AG04450 (cell line): ENCODE results near the gene FAP. TPM values are rescaled to one million over a fixed set of nuclear protein-coding genes. Genes with fewer than 3 reads are reported as not detected.

Experiments used
- CTCF ChIA-PET: fragments of 300-600, 350-600 bp; formaldehyde crosslinking; extraction: SDS; loops from one replicate; lab custom pipeline; 2022; ENCODE audit warnings: antibody characterized with exemption, inconsistent platforms; lab: Charles Lee
- POLR2A ChIA-PET: fragments of 350-600 bp; formaldehyde crosslinking; extraction: SDS; loops from one replicate; lab custom pipeline; 2021; ENCODE audit warnings: antibody characterized with exemption, inconsistent platforms; lab: Yijun Ruan, JAX
- DNase-seq: peaks from one replicate; pipeline ENCODE4 v3.0.0-alpha.2; 2011; ENCODE audit warnings: low read depth, low spot score
- H3K27ac ChIP-seq: one replicate; pipeline ENCODE4 v1.5.1; 2012; ENCODE audit warnings: low read depth, low read length, control low read depth
- H3K27me3 ChIP-seq: one replicate; pipeline ENCODE4 v1.6.0; 2012; ENCODE audit warnings: low read length; ENCODE audit not compliant: control insufficient read depth, insufficient read depth
- H3K4me3 ChIP-seq: 2 replicates; pipeline ENCODE4 v1.5.1; 2011; ENCODE audit warnings: mild to moderate bottlenecking, low read depth, low read length, control low read depth
- H3K9me3 ChIP-seq: 2 replicates; pipeline ENCODE4 v1.5.1; 2012; ENCODE audit warnings: low read length; ENCODE audit not compliant: control insufficient read depth, insufficient read depth
- CTCF ChIP-seq: IDR thresholded peaks from 2 replicates; pipeline ENCODE4 v1.5.1; 2011; ENCODE audit warnings: low read depth, low read length, control low read depth, inconsistent platforms
- polyA plus RNA-seq: library from polyadenylated mRNA; depleted of rRNA; stranded (reverse); fragments of >200 nt; gene quantifications from 2 replicates; pipeline ENCODE4 v1.2.3, GENCODE V29; 2011

The FAP gene
- polyA plus RNA-seq, 1 experiment, result 374 TPM

DNA sequence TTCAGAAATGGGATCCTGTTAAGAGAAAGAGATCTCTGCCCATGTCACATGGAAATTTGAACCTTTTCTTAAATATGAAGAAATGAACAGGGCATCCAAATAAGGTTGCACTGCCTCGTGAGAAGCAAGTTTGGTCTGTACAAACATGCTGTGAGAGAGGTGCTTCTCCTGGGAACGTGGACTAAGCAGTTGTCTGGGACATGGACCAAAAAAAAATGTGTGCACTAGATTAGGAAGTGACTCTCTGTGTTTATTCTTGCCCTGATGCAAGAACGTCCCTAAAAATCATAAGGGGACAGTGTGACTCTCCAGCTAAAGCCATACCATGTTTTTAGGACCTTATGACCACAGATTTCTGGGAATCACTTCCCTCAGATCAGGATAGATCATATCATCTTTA, 67.5 kb downstream of the FAP start:
- H3K27ac ChIP-seq, result no peak overlapping the region
- ChIA-PET CTCF (interaction anchor here (1.4 to 2.3 kb wide), 3 partner anchors 11 to 123 kb away, joined by 6 to 12 read pairs (median 8); no protein-coding TSS in a partner anchor), POLR2A (interaction anchor here (1.1 kb wide), 1 partner anchor 21 kb away, joined by 3 read pairs; no protein-coding TSS in a partner anchor)
- TF ChIP-seq CTCF, result no peak
- no peak for DNase-seq
- H3K27me3 ChIP-seq, result no peaks in the 10 kb centered on the region
- H3K9me3 ChIP-seq, result no peaks in the 10 kb centered on the region
- H3K4me3 ChIP-seq, result no peak overlapping the region

GRCh38 chr2:162174746-162175145, 68.5 kb downstream of the FAP start:
- POLR2A ChIA-PET, result interaction anchor here (1.1 kb wide), 1 partner anchor 22 kb away, joined by 3 read pairs; no protein-coding TSS in a partner anchor
- CTCF ChIA-PET, result interaction anchor here (0.7 to 2.3 kb wide), 6 partner anchors 12 to 588 kb away, joined by 3 to 12 read pairs (median 4); no protein-coding TSS in a partner anchor
- peak overlapping the region; percentile 33 for H3K27ac ChIP-seq
- H3K9me3 ChIP-seq, result no peaks in the 10 kb centered on the region
- TF ChIP-seq CTCF, result no peak
- H3K27me3 ChIP-seq, result no peaks in the 10 kb centered on the region
- DNase-seq, result peak; percentile 29
- no peak overlapping the region for H3K4me3 ChIP-seq

GRCh38 chr2:162172802-162173370, 70.4 kb downstream of the FAP start:
- POLR2A ChIA-PET, result interaction anchor here (1.5 kb wide), 1 partner anchor 25 kb away, joined by 3 read pairs; no protein-coding TSS in a partner anchor
- H3K4me3 ChIP-seq, result no peak overlapping the region
- TF ChIP-seq CTCF, result no peak
- DNase-seq, result no peak
- no peaks in the 10 kb centered on the region for H3K9me3 ChIP-seq
- no peaks in the 10 kb centered on the region for H3K27me3 ChIP-seq
- CTCF ChIA-PET, result interaction anchor here (0.7 kb wide), 2 partner anchors 19 to 20 kb away, joined by 3 to 5 read pairs; no protein-coding TSS in a partner anchor
- no peak overlapping the region for H3K27ac ChIP-seq

GRCh38 chr2:162166745-162167144, 76.5 kb downstream of the FAP start:
- Histone ChIP-seq H3K27me3 (no peaks in the 10 kb centered on the region), H3K27ac (no peak overlapping the region), H3K9me3 (no peaks in the 10 kb centered on the region), H3K4me3 (no peak overlapping the region)
- DNase-seq, result no peak
- POLR2A ChIA-PET, result no interaction called here
- TF ChIP-seq CTCF, result no peak
- CTCF ChIA-PET, result interaction anchor here (0.8 to 3.8 kb wide), 3 partner anchors 13 to 132 kb away, joined by 3 to 18 read pairs (median 15); no protein-coding TSS in a partner anchor

DNA sequence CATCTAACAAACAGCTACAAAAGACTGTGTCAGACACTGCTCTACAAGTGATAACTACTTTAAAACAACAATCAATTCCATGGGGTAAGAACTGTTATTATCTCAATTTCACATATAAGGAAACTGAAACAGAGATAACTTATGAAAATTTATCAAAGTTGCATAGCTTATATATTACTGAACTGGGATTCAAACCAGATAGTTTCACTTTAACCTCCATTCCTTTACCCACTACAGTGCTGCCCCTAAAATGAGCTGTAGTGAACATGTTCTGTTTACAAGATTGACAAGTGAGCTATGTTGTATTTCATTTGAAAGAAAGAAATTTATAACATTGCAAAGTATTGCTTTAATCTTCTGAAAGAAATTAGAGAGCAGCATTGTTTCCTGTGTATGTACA, 77.1 kb downstream of the FAP start:
- TF ChIP-seq CTCF, result no peak
- Histone ChIP-seq H3K4me3 (no peak overlapping the region), H3K9me3 (no peaks in the 10 kb centered on the region), H3K27me3 (no peaks in the 10 kb centered on the region), H3K27ac (no peak overlapping the region)
- DNase-seq, result no peak
- CTCF ChIA-PET, result interaction anchor here (0.8 to 3.8 kb wide), 4 partner anchors 13 to 132 kb away, joined by 3 to 18 read pairs (median 9); no protein-coding TSS in a partner anchor
- POLR2A ChIA-PET, result no interaction called here
